Ovary (tissue), 3 donors: ENCODE results near the gene FADD.

Source experiments
- POLR2A ChIP-seq: fragments of 450-650 bp; IDR thresholded peaks from one replicate; pipeline ENCODE4 v1.6.1; 2017; ENCODE audit warnings: antibody characterized with exemption, mild to moderate bottlenecking, moderate library complexity
- TF ChIP-seq, protein P1 (sequence below), 3 donors: fragments of 450-650 bp in 2 of 3; fragments of 200-600 bp in 1 of 3; IDR thresholded peaks; one replicate each; pipeline versions ENCODE4 v1.5.1 to v1.8.0; 2016 to 2022; ENCODE audit warnings: antibody characterized with exemption in 3 of 3, mild to moderate bottlenecking in 1 of 3
- donor health status: DM: no; HTN: no; CAD: no.

- TF ChIP-seq, protein P1, sequence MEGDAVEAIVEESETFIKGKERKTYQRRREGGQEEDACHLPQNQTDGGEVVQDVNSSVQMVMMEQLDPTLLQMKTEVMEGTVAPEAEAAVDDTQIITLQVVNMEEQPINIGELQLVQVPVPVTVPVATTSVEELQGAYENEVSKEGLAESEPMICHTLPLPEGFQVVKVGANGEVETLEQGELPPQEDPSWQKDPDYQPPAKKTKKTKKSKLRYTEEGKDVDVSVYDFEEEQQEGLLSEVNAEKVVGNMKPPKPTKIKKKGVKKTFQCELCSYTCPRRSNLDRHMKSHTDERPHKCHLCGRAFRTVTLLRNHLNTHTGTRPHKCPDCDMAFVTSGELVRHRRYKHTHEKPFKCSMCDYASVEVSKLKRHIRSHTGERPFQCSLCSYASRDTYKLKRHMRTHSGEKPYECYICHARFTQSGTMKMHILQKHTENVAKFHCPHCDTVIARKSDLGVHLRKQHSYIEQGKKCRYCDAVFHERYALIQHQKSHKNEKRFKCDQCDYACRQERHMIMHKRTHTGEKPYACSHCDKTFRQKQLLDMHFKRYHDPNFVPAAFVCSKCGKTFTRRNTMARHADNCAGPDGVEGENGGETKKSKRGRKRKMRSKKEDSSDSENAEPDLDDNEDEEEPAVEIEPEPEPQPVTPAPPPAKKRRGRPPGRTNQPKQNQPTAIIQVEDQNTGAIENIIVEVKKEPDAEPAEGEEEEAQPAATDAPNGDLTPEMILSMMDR (IDR thresholded peaks at IDR 0.05) = no peak
- TF ChIP-seq POLR2A = no peak
These were observed 22.6 kb downstream of the FADD start for GRCh38 chr11:70225681-70226177.
